DMS53 treated with DMSO at 0.1 percent for 48 hours (cell line): Measurements from ENCODE around the gene IRF2BP1.
"Not testable (repeated sequence)": the region's sequence is repeated elsewhere in the genome, so short reads cannot be mapped to it uniquely, and the experiment has no call there.

Source experiments
- DNase-seq: peaks from one replicate; lab custom pipeline; 2025; ENCODE audit not compliant: unreplicated experiment; lab: John Stamatoyannopoulos, UW

The IRF2BP1 gene

GRCh38 chr19:45882652-45883585, 3.0 kb downstream of the IRF2BP1 start:
- DNase-seq: peak; percentile 90

GRCh38 chr19:45881909-45882528, 3.9 kb downstream of the IRF2BP1 start:
- DNase-seq: peak; percentile 91

GRCh38 chr19:45881082-45881908, 4.6 kb downstream of the IRF2BP1 start:
- peak; percentile 86 for DNase-seq

GRCh38 chr19:45879971-45880370, 6.0 kb downstream of the IRF2BP1 start:
- no peak for DNase-seq

GRCh38 chr19:45879055-45879454, 6.9 kb downstream of the IRF2BP1 start:
- no peak for DNase-seq

- peak; percentile 68 for DNase-seq
Observed at GRCh38 chr19:45878043-45878794, 7.7 kb downstream of the IRF2BP1 start.

GRCh38 chr19:45876411-45877197, 9.3 kb downstream of the IRF2BP1 start:
- no peak for DNase-seq

GRCh38 chr19:45876161-45876410, 9.9 kb downstream of the IRF2BP1 start:
- no peak for DNase-seq

- no peak for DNase-seq
Observed at GRCh38 chr19:45874620-45874966, 11.3 kb downstream of the IRF2BP1 start.

- DNase-seq: no peak
Observed at GRCh38 chr19:45873219-45873772, 12.6 kb downstream of the IRF2BP1 start.

- DNase-seq: no peak
Observed at GRCh38 chr19:45872095-45872919, 13.6 kb downstream of the IRF2BP1 start.

GRCh38 chr19:45870798-45871197, 15.1 kb downstream of the IRF2BP1 start:
- DNase-seq: no peak

GRCh38 chr19:45867241-45867640, 18.7 kb downstream of the IRF2BP1 start:
- not testable (repeated sequence) for DNase-seq

GRCh38 chr19:45866400-45867176, 19.4 kb downstream of the IRF2BP1 start:
- no peak for DNase-seq

- no peak for DNase-seq
Observed at GRCh38 chr19:45865269-45865948, 20.5 kb downstream of the IRF2BP1 start.

- no peak for DNase-seq
Observed at GRCh38 chr19:45864629-45865082, 21.3 kb downstream of the IRF2BP1 start.

- DNase-seq: peak; percentile 65
Observed at GRCh38 chr19:45863840-45864628, 21.9 kb downstream of the IRF2BP1 start, which contains the start of gene FOXA3. TSS of gene FOXA3 (plus strand) at chr19:45864326. CDS start at chr19:45864457, 131 bp downstream.
